Measurements from ENCODE around the gene PPP1R15A.
"Not testable (repeated sequence)": the region's sequence is repeated elsewhere in the genome, so short reads cannot be mapped to it uniquely, and the experiment has no call there.

PPP1R15A gene

DNA sequence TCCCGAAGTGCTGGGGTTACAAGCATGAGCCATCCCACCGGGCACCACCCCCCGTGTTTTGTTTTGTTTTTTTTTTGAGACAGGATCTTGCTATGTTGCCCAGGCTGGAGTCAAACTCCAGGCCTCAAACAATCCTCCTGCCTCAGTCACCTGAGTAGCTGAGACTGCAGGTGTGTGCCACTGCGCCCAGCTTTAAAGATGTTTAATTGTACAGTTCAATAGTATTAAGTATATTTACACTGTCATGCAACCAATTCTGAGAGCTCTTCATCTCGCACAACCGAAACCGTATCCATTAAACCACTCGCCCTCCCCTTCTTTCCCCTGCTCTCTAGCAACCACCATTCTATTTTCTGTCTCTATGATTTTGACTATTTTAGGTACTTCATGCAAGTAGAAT lies 43.5 kb downstream of the PPP1R15A start:
- DNase-seq (ENCODE audit: low read depth), result no peak

DNA sequence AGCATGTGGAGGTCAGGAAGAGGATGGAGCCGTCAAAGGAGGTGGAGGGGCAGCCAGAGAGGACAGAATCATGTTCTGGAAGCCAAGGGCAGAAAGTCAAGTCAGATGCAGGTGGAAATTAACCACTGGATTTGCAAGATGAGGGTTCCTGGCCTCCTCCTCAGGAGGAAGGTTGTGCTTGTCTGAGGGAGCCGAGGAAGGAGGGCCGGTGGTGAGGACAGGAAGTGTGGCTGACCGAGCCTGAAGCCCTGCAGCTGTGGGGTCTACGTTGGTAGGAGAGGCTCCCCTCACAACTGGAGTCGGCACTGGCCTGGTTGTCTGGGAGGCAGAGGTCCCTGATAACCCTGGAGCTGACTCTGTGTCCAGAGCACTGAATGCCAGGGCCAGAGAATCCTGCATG lies 45.9 kb downstream of the PPP1R15A start:
- DNase-seq (ENCODE audit: low read depth), result no peak

DNA sequence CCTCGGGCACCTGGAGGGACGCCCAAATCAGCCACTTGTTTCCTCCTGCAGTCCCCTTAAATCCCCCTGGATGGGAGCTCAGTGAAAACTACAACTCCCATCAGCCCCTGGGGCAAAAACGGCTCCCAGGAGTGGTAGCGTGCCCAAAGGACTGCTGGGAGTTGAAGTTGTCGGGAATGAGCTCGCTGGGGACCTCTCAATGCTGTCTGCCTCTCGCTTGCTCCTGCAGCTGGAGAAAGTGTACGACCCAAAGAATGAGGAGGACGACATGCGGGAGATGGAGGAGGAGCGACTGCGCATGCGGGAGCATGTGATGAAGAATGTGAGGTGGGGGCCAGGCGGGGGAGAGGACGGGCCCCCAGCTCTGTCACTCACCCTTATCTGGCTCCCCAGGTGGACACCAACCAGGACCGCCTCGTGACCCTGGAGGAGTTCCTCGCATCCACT lies 46.6 kb downstream of the PPP1R15A start:
- no peak for DNase-seq (ENCODE audit: low read depth)

DNA sequence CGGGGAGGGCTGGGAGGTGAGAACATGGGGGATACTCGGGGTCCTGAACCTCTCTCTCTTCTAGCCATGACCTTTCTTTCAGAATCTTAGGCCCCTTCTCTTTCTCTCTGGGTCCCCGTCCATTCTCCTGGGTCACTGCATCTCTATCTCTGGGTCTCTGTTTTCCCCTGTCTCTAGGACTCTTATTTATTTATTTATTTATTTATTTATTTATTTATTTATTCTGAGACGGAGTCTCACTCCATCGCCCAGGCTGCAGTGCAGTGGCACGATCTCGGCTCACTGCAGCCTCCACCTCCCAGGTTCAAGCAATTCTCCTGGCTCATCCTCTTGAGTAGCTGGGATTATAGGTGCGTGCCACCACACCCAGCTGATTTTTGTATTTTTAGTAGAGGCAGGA lies 47.0 kb downstream of the PPP1R15A start:
- DNase-seq (ENCODE audit: low read depth), result not testable (repeated sequence)

DNA sequence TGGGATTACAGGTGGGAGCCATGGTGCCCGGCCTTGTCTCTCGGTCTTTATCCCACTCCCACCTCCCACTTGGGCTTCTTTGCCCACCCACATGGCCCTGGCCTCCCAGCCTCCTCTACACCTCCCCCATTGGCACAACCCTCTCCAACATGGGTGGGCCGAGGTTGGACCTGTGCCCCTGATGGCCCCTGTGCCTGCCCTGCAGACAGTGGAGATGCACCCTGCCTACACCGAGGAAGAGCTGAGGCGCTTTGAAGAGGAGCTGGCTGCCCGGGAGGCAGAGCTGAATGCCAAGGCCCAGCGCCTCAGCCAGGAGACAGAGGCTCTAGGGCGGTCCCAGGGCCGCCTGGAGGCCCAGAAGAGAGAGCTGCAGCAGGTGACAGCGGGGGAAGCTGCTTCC lies 48.7 kb downstream of the PPP1R15A start:
- no peak for DNase-seq (ENCODE audit: low read depth)

DNA sequence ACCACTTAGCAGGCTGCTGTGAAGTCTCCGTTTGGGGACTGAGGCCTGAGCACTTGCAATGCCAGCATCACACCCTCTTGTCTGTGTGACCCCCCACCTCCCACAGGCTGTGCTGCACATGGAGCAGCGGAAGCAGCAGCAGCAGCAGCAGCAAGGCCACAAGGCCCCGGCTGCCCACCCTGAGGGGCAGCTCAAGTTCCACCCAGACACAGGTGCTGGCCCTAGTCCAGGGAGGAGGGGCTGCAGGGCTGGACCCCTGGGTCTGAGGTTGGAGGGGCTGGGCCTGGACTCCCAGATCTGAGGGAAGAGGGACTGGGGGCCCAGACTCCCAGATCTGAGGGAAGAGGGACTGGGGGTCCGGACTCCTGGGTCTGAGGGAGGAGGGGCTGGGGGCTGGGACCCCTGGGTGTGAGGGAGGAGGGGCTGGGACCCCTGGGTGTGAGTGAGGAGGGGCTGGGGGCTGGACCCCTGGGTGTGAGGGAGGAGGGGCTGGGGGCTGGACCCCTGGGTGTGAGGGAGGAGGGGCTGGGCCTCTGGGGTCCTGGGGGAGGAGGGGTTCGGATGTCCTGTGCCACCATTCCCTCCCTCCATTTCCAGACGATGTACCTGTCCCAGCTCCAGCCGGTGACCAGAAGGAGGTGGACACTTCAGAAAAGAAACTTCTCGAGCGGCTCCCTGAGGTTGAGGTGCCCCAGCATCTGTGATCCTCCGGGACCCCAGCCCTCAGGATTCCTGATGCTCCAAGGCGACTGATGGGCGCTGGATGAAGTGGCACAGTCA lies 49.7 kb downstream of the PPP1R15A start:
- DNase-seq (ENCODE audit: low read depth), result no peak

DNA sequence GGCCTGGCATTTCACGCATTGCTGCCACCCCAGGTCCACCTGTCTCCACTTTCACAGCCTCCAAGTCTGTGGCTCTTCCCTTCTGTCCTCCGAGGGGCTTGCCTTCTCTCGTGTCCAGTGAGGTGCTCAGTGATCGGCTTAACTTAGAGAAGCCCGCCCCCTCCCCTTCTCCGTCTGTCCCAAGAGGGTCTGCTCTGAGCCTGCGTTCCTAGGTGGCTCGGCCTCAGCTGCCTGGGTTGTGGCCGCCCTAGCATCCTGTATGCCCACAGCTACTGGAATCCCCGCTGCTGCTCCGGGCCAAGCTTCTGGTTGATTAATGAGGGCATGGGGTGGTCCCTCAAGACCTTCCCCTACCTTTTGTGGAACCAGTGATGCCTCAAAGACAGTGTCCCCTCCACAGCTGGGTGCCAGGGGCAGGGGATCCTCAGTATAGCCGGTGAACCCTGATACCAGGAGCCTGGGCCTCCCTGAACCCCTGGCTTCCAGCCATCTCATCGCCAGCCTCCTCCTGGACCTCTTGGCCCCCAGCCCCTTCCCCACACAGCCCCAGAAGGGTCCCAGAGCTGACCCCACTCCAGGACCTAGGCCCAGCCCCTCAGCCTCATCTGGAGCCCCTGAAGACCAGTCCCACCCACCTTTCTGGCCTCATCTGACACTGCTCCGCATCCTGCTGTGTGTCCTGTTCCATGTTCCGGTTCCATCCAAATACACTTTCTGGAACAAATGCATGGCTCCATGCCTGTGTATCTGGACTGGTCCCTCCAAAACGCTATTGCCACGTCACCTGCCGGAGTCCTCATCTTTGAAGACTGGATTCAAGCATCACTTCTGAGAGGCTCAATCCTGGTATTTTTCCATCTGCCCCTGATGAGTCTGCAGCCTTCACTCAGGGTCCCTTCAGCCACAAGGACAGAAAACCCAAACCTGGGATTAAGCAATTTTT lies 50.6 kb downstream of the PPP1R15A start:
- no peak for DNase-seq (ENCODE audit: low read depth)

DNA sequence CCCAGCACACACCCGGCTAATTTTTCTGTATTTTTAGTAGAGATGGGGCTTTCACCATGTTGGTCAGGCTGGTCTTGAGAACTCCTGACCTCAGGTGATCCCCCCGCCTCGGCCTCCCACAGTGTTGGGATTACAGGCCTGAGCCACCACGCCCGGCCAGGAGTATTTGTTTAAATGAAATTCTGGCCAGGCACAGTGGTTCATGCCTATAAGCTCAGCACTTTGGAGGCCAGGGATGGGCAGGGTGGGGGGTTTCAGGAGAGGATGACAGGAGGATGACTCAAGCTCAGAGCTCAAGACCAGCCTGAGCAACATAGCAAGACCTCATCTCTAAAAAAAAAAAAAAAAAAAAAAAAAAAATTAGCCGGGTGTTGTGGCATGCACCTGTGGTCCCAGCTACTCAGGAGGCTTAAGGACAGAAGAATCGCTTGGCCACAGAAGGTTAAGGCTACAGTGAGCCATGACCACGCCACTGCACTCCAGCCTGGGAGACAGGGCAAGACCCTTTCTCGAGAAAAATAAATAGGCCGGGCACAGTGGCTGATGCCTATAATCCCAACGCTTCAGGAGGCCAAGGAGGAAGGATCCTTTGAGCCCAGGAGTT lies 53.1 kb downstream of the PPP1R15A start:
- no peak for DNase-seq (ENCODE audit: low read depth)
